ENCODE data around the gene C13orf42.

DNA sequence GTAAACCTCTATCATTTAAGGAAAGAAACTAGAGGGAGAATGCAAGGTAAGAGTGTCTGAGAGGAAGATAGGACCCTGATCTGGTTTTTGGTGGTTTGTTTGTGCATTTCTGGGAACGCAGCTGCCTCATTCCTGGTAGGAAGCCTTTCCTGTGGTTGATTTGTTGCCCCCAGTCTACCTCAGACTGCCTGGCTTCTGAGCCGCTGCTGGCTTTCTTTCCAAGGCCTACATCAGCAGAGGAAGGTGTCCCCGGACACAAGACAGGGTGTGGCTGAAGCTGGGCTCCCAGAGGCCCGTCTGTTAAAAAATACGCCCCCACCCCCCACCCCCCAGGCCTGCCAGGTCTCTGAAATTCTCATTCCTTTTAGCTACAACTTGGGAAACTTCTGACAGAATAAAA is 42.6 kb downstream of the C13orf42 start:
- TF ChIP-seq CBX3 (IDR thresholded peaks at IDR 0.05; ENCODE audit: low read depth) (no peak), EZH2 (IDR thresholded peaks at IDR 0.05) (no peak), EZH2phosphoT487 (IDR thresholded peaks at IDR 0.05; ENCODE audit: borderline replicate concordance) (no peak), ZNF274 (IDR thresholded peaks at IDR 0.05; ENCODE audit: low read depth, low read length) (no peak), POLR2A (IDR thresholded peaks at IDR 0.05; ENCODE audit: borderline replicate concordance, extremely low read depth, insufficient read depth, insufficient read length) (no peak), FOSL1 (IDR thresholded peaks at IDR 0.05; ENCODE audit: low read depth) (no peak), JUND (IDR thresholded peaks at IDR 0.05) (no peak)
- TF ChIP-seq, protein P1, sequence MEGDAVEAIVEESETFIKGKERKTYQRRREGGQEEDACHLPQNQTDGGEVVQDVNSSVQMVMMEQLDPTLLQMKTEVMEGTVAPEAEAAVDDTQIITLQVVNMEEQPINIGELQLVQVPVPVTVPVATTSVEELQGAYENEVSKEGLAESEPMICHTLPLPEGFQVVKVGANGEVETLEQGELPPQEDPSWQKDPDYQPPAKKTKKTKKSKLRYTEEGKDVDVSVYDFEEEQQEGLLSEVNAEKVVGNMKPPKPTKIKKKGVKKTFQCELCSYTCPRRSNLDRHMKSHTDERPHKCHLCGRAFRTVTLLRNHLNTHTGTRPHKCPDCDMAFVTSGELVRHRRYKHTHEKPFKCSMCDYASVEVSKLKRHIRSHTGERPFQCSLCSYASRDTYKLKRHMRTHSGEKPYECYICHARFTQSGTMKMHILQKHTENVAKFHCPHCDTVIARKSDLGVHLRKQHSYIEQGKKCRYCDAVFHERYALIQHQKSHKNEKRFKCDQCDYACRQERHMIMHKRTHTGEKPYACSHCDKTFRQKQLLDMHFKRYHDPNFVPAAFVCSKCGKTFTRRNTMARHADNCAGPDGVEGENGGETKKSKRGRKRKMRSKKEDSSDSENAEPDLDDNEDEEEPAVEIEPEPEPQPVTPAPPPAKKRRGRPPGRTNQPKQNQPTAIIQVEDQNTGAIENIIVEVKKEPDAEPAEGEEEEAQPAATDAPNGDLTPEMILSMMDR (IDR thresholded peaks at IDR 0.05 in 2 of 3, conservative IDR thresholded peaks at IDR 0.05 in 1 of 3; ENCODE audit: borderline replicate concordance in 1 of 3, insufficient read depth in 1 of 3, low read depth in 2 of 3, low read length in 2 of 3), result no peak
